Mononuclear cell (primary cell): Measurements from ENCODE around the gene ENG. TPM values are rescaled to one million over a fixed set of nuclear protein-coding genes. Genes with fewer than 3 reads are reported as not detected.

Source experiments
- H3K27me3 ChIP-seq: 2 replicates; pipeline ENCODE4 v1.6.0; 2011; ENCODE audit warnings: low read length, control low read depth; ENCODE audit not compliant: insufficient read depth
- H3K4me1 ChIP-seq: 2 replicates; pipeline ENCODE4 v1.5.1; 2011; ENCODE audit warnings: mild to moderate bottlenecking, low read length, control low read depth; ENCODE audit not compliant: insufficient read depth
- H3K4me3 ChIP-seq: 2 replicates; pipeline ENCODE4 v1.5.1; 2011; ENCODE audit warnings: mild to moderate bottlenecking, low read length, moderate library complexity
- H3K9me3 ChIP-seq: 2 replicates; pipeline ENCODE4 v1.5.1; 2011; ENCODE audit warnings: low read depth, mild to moderate bottlenecking, control low read depth, low read length
- total RNA-seq: library from RNA; depleted of rRNA; stranded (reverse); fragments of >200 nt; gene quantifications from one replicate; pipeline ENCODE4 v1.2.3, GENCODE V29; 2012

ENG gene
- total RNA-seq, 1 donor, result 3.8 TPM

DNA sequence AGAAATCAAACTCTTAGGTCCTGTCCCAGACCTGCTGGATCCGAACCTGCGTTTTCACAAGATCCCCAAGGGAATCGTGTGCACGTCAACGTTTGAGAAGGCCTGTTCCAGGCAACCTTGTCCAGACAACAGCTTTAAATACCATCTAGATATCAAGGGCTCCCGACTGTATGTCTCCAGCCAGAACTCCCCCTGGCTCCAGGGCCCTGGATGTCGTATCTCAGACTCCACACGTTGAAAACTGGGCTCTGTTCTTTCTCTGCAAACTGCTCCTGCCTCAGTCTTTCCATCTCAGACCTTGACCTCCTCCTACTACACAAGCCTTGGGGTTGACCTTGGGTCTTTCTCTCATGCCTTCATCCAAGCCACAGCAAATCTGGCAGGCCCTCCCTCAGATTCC, 5.8 kb upstream of the ENG start:
- no peaks in the 10 kb centered on the region for H3K9me3 ChIP-seq
- H3K4me1 ChIP-seq, result peaks cover 64% of the 10 kb centered on the region
- H3K27me3 ChIP-seq, result no peaks in the 10 kb centered on the region
- H3K4me3 ChIP-seq, result no peak overlapping the region

DNA sequence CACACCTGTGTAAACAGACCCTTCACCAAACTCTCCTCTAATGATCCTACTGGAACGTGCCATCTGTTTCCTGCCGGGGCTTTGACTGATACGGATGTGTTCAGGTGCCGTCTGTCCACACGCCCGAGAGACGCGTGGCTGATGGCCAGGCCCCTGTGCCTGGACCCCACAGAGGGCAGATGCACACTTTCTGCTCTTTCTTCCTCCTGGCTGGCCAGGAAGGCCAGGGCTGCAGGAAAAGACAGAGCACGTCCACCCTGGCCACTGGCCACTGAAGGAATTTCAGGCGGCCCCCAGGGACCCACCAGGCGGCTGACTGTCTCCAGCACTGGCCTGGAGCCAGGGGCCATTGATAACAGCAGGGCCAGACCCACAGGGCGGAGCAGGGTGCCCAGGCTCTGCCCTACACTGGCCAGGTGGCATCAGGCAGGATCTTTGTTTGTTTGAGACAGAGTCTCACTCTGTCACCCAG, 3.6 kb upstream of the ENG start:
- no peaks in the 10 kb centered on the region for H3K9me3 ChIP-seq
- peaks cover 63% of the 10 kb centered on the region for H3K4me1 ChIP-seq
- H3K27me3 ChIP-seq, result no peaks in the 10 kb centered on the region
- no peak overlapping the region for H3K4me3 ChIP-seq

DNA sequence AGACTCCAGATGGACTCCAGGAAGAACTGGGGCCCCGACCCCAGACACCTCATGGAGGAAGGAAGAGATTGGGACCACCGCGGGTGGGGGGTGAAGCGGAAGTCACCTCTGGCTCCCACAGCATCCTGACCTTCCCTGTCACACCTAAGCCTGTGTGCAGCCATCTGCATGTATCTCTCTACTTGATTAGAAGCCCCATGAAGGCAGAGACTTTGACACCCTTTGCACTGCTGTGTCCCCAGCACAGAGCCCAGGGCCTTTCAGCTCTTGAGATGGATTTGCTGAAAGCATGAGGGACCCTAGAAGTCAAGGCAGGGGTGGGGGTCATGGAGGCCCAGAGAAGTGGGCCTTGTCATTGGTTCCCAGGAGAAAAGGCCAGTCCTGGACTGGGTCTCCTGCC, 2.8 kb upstream of the ENG start:
- Histone ChIP-seq H3K27me3 (no peaks in the 10 kb centered on the region), H3K4me1 (peaks cover 56% of the 10 kb centered on the region), H3K4me3 (no peak overlapping the region), H3K9me3 (no peaks in the 10 kb centered on the region)

DNA sequence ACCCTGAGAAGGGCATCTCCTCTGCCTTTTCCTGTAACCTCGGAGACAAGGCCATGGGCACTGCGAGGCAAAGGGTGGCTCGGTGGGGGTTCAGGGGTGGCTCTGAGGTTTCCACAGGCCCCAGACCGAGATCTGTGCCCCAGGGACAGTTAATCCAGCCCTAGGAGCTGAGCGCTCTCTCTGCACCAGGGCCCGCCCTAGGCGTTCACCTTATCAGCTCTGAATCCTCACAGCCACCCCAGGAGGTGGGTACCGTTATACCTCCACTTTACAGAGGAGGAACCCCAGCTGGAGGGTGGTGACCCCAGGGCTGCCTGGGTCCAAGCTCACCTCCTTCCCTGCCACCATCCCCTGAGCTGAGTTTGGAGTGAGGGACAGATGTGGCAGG, 2.3 kb upstream of the ENG start:
- peaks cover 56% of the 10 kb centered on the region for H3K4me1 ChIP-seq
- no peaks in the 10 kb centered on the region for H3K27me3 ChIP-seq
- H3K4me3 ChIP-seq, result no peak overlapping the region
- H3K9me3 ChIP-seq, result no peaks in the 10 kb centered on the region

DNA sequence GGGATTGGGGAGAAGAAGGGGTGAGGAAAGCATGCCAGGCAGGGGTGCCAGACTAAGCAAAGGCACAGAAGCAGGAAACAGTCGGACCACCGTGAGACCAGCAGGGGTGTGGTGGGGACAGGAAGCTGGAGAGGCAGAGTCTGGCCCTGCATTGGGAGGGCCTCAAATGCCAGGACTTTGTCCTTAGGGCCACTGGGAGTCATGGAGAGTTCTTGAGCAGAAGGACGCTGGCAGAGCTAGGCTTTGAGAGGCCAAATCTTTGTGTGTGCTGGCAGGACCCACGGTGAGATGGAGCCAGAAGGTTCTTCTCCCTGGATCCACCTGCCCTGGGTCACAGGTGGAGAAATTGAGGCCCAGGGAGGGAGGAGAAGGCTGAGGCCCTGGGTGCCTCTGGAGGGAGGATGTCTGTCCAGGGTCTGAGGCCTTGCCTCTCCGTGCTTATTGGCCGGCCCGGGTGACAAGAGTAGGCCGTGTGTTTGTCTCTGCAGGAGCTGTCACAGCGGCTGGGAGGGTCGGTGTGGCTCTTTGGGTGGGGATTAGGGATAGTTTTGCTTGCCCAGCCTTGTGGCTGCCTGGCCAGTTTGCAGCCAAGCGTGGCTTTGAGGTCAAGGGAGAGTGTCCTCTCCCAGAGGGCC, 1.8 kb upstream of the ENG start:
- H3K9me3 ChIP-seq, result no peaks in the 10 kb centered on the region
- peaks cover 50% of the 10 kb centered on the region for H3K4me1 ChIP-seq
- no peaks in the 10 kb centered on the region for H3K27me3 ChIP-seq
- no peak overlapping the region for H3K4me3 ChIP-seq

DNA sequence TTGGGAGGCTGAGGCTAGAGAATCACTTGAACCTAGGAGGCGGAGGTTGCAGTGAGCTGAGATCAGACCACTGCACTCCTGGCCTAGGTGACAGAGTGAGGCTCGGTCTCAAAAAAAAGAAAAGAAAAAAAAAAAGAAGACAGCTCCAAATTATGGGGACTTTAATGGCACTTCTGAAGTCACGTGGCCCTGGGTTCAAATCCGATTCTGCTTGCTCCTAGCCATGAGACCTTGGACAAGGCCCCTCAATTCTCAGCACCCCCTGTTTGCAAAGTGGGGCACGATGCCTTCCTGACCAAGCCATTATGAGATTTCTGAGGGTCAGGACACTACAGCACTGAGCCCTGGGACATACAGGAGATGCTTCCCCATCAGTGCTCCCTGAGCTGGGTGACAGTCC, 1.1 kb upstream of the ENG start:
- Histone ChIP-seq H3K9me3 (no peaks in the 10 kb centered on the region), H3K27me3 (no peaks in the 10 kb centered on the region), H3K4me1 (peaks cover 44% of the 10 kb centered on the region), H3K4me3 (no peak overlapping the region)

DNA sequence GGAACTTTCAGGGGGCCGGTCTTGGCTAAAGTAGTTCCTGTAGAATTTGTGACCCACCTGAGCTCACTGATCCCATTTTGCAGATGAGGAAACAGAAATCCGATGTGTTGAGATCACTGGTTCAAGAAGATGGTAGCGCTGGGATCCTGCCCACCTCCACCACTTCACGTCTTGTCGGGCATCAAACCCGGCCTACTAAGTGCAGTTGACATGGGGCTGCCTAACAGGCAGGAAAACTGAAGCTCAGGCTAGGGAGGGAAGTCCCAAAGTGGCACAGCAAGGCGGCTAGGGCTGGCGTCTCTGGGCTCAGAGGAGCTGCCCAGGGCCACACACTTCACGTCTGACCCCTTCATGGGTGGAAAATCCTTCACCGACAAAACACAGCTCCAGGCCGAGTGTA, 502 bp upstream of the ENG start:
- H3K4me1 ChIP-seq, result peaks cover 43% of the 10 kb centered on the region
- H3K4me3 ChIP-seq, result no peak overlapping the region
- H3K27me3 ChIP-seq, result no peaks in the 10 kb centered on the region
- H3K9me3 ChIP-seq, result no peaks in the 10 kb centered on the region

DNA sequence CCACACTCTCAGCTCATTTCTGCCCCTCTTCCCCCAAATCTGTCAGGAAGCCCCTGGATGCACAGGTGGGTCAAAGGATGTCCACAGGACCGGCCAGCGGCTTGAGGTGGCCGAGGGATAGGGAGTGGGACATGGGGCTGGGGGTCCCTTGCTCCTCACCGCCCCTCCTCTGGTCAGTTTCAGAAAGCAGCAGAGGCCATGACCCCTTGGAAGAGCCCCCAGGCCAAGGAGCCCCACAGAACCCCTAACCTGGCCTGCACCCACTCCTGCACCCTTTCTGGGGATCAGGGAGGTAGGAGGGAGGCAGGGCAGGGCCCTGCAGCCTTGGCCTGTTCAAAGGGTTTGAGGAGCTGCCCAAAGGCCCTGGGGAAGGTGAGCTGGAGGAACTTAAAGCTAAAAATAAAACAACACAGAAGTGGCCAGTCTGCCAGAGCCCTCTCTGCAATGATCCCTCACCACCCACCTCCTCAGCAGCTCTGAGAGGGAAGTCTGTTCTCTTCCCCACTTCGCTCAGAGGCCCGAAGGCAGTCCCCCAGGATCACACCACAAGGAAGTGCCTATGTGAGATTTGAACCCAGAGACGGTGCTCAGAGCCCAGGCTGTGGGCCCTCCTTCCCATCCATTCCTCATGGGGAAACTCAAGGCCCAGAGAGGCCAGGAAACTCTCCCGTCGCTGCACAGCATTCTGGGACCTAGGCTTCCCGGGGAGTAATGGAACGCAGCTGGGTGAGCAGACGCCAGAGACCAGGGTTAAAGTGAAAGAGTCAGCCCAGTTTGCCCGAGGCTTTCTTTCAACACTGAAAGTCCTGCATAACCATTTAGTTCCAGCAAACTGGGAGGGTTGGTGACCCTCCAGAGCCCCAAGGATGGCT, 910 bp downstream of the ENG start:
- Histone ChIP-seq H3K4me3 (peak overlapping the region; percentile 49), H3K27me3 (no peaks in the 10 kb centered on the region), H3K9me3 (no peaks in the 10 kb centered on the region), H3K4me1 (peaks cover 35% of the 10 kb centered on the region)

DNA sequence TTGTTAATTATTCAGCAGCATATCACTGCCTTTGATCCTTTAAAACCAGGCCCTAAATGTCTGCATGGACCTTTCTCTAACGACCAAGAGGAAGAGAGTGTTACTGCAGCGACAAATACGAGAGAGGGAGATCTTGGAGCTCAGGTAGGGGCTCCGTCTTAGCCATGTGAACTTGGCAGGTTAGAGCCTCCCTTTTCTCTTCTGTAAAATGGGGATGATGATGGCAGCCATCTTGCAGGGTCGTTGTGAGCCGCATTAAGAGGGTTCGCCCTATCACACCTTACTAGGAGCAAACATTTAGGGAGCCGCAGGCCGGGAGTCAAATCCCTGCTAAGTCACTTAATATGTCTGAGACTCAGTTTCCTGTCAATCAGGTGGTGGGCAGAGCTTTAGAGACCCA, 1.6 kb downstream of the ENG start:
- H3K4me1 ChIP-seq, result peaks cover 31% of the 10 kb centered on the region
- H3K27me3 ChIP-seq, result no peaks in the 10 kb centered on the region
- no peaks in the 10 kb centered on the region for H3K9me3 ChIP-seq
- H3K4me3 ChIP-seq, result no peak overlapping the region

DNA sequence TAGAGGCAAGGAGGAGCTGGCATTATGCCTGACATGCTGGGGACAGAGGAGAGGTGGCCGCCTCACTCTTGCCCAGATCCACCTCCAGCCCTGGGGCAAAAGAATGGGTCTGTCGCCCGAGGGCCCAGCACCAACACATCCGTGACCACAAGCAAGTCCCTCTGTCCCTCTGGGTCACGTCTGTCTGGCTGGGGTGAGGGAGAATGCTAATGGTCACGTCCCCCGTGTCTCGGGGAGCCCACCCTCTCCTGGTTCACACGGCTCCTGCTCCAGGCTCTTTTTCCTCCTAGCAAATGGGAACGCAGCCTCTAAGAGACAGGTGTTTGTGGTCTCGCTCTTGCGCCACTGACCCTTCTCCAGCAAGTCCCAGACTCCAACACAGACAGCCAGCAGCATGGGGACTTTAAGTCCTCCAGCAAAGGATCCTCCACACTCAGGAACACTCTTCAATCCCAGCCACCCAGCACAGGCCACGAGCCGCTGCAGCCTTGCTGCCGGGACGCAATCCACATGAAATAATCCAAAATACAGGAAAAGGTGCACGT, 4.1 kb downstream of the ENG start:
- H3K4me1 ChIP-seq, result peaks cover 25% of the 10 kb centered on the region
- no peaks in the 10 kb centered on the region for H3K9me3 ChIP-seq
- H3K27me3 ChIP-seq, result no peaks in the 10 kb centered on the region
- H3K4me3 ChIP-seq, result no peak overlapping the region

DNA sequence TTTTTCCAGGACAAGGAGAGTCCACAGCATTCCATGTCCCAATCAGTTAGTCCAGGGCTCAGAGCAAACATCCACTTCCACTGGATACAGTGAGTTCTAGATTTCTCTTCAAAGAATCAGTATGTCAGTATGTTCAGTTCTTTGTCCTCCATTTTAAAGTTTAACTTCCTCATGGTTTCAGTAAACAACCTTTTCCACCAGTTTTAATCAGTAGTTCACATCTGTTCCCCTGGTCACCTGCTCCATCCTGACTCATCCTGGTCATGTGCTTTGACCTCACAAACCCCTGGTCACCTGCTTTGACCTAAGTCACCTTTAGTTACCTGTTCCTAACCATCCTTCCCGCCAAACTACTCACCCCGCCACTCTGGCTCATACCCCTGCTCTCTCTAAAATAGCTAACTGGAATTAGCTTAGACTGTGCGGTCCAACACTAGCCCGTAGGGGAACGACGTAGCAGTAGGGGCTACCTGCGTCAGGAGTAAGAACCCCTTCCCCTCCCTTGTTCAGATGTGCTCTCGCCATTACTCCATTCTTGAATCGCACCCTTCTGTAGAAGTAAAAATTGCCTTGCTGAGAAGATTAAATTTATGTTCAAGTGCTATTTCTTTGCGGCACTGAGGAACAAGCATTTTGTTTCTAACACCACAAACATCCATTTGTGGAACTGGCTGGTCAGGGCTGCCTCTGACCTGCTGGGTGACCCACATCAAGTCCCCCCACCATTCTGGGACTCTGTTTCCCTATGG, 5.5 kb downstream of the ENG start:
- Histone ChIP-seq H3K9me3 (no peaks in the 10 kb centered on the region), H3K4me3 (no peak overlapping the region), H3K27me3 (no peaks in the 10 kb centered on the region), H3K4me1 (peaks cover 14% of the 10 kb centered on the region)

DNA sequence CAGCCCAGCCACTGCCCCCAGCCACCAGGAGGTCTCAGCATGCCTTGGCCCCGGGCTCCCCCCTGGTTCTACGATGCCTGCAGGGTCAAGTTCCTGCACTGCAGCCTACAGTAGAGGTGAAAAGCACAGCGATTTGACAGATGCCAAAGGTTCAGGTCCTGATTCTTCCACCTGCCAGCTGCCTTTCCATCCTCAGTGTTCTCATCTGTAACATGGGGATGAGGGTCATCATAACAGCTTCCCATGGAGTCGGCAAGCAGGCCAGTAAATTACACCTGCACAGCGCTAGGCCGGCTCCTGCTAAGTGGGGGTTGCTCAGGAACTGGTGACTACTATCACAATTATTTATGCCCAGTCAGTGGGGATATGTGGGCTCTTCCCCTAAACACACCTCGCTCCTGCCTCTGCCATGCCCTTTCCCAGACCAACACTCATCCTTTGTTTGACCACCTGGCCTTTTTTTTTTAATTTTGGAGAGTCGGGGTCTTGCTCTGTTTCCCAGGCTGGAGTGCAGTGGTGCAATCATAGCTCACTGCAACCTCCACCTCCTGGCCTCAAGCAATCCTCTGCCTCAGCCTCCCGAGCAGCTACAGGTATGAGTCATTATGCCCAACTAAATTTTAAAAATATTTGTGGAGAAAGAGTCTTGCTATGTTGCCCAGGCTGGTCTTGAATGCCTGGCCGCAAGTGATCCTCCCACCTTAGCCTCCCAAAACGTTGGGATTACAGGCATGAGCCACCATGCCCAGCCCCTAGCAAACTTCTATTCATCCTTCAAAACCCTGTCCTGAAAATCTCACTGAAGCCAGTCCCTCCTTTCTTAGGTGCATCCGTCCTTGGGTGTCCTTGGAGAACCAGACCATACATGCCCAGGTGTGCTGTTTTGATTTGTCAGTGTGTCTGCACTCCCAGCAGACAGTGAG, 6.4 kb downstream of the ENG start:
- H3K9me3 ChIP-seq, result no peaks in the 10 kb centered on the region
- no peaks in the 10 kb centered on the region for H3K27me3 ChIP-seq
- no peak overlapping the region for H3K4me3 ChIP-seq
- H3K4me1 ChIP-seq, result peaks cover 7% of the 10 kb centered on the region

DNA sequence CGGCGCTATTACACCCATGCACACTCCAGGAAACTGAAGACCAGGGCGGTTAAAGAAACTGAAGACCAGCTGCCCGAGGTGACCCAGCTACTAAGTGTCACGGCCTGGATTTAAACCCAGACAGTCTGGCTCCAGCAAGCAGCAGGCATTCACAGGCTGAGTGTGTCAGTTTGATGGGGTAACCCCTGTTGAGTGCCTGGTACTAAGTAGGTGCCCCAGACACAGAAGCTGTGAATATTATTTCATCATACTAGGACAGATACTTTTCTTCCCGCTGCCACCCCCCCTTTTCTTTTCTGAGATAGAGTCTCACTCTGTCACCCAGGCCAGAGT, 7.3 kb downstream of the ENG start:
- no peak overlapping the region for H3K4me3 ChIP-seq
- peaks cover 4% of the 10 kb centered on the region for H3K4me1 ChIP-seq
- H3K9me3 ChIP-seq, result no peaks in the 10 kb centered on the region
- no peaks in the 10 kb centered on the region for H3K27me3 ChIP-seq

DNA sequence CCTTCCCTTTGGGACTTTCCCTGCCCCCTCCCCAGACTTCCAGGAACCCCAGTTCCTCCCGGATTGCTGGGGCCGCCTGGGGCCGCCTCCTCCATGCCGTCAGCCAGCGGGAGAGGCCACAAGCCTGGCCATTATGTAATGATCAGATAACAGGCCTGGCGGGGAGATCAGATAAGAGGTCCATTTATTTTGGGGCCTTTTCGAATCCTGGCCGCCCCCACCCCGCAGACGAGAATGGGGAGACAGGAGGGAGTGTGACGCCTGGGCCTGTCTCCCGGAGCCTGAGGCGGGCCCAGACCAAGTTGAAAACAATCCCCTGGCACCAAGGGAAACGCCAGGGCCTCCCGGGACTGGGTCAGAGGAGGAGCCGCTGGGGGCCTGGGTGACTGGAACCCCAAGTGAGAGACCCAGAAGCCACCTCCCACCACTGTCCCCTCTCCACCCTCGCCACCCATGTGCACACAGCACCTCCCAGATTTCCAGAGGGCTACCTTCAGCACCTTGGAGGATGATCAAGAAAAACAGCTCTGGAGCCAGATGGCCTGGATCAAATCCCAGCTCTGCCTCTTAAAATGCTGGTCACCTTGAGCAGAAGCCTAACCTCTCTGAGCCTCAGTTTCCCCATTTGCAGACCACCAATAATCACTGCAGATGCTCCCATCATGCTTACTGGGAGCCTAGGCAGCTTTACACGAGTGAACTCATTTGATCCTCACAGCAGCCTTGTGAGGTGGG, 7.8 kb downstream of the ENG start:
- no peaks in the 10 kb centered on the region for H3K27me3 ChIP-seq
- H3K9me3 ChIP-seq, result no peaks in the 10 kb centered on the region
- no peaks in the 10 kb centered on the region for H3K4me1 ChIP-seq
- H3K4me3 ChIP-seq, result no peak overlapping the region
